Caki2 (cell line): ENCODE measurements around the gene PRAMEF10. TPM values are rescaled to one million over a fixed set of nuclear protein-coding genes. Genes with fewer than 3 reads are reported as not detected.
A peak's percentile ranks its signal among the peaks of the same experiment; 100 is the strongest.
"Not testable (repeated sequence)": the region's sequence is repeated elsewhere in the genome, so short reads cannot be mapped to it uniquely, and the experiment has no call there.

Experiments
- DNase-seq: peaks from one replicate; pipeline ENCODE4 v3.0.0-alpha.2; 2015; ENCODE audit warnings: low read depth
- in situ Hi-C: cut with HindIII; loops from 2 replicates; pipeline ENCODE4 v1.10.0; 2016; ENCODE audit warnings: low sequenced_read_pairs, low pct_unique_long_range_greater_than_20kb, mixed read lengths
- total RNA-seq: library from RNA; depleted of rRNA; stranded (reverse); fragments of >200 nt; shearing (Covaris generic); gene quantifications from 2 replicates; pipeline ENCODE4 v1.2.3, GENCODE V29; 2014; ENCODE audit warnings: low replicate concordance; rRNA removed

Gene PRAMEF10
- not detected in 2 replicates for total RNA-seq

- DNase-seq, in situ Hi-C loops: not testable (repeated sequence)
Observed at GRCh38 chr1:12898170-12898569, at the start of gene PRAMEF10. Gene PRAMEF10, minus strand, starts transcription at chr1:12898270. Its CDS starts 2,423 bp downstream, at chr1:12895847.

GRCh38 chr1:12947480-12947879, 49.4 kb upstream of the PRAMEF10 start, which contains the start of gene PRAMEF6:
Gene PRAMEF6, minus strand, starts transcription at chr1:12947580. Its CDS starts 5,062 bp downstream, at chr1:12942518.
- DNase-seq, in situ Hi-C loops: not testable (repeated sequence)

GRCh38 chr1:12924368-12924767, 26.3 kb upstream of the PRAMEF10 start:
- DNase-seq, in situ Hi-C loops: not testable (repeated sequence)

- DNase-seq, in situ Hi-C loops: not testable (repeated sequence)
Observed at GRCh38 chr1:12921749-12922148, 23.7 kb upstream of the PRAMEF10 start.

GRCh38 chr1:12916310-12916709, 18.2 kb upstream of the PRAMEF10 start, which contains the start of gene PRAMEF7:
Gene PRAMEF7, plus strand, starts transcription at chr1:12916610. Its CDS starts 1,083 bp downstream, at chr1:12917693.
- in situ Hi-C loops, DNase-seq: not testable (repeated sequence)

GRCh38 chr1:12903793-12904572, 5.9 kb upstream of the PRAMEF10 start:
- DNase-seq, in situ Hi-C loops: not testable (repeated sequence)

GRCh38 chr1:12899186-12899585, 1.1 kb upstream of the PRAMEF10 start:
- DNase-seq, in situ Hi-C loops: not testable (repeated sequence)

GRCh38 chr1:12886101-12886500, 12.0 kb downstream of the PRAMEF10 start, which contains the start of gene PRAMEF4:
Gene PRAMEF4, minus strand, starts transcription at chr1:12886201. Its CDS starts 2,807 bp downstream, at chr1:12883394.
- in situ Hi-C loops, DNase-seq: not testable (repeated sequence)

GRCh38 chr1:12878453-12878852, 19.6 kb downstream of the PRAMEF10 start:
- in situ Hi-C loops, DNase-seq: not testable (repeated sequence)

- DNase-seq, in situ Hi-C loops: not testable (repeated sequence)
Observed at GRCh38 chr1:12863131-12863880, 34.8 kb downstream of the PRAMEF10 start.

GRCh38 chr1:12856786-12857185, 41.3 kb downstream of the PRAMEF10 start, which contains the start of gene PRAMEF2:
Gene PRAMEF2, plus strand, starts transcription at chr1:12857086. Its CDS starts 1,924 bp downstream, at chr1:12859010.
- in situ Hi-C loops, DNase-seq: not testable (repeated sequence)

- DNase-seq: peak; percentile 87
- in situ Hi-C loops: no loop called here
Observed at GRCh38 chr1:12851779-12852178, 46.3 kb downstream of the PRAMEF10 start.

GRCh38 chr1:12848620-12849019, 49.5 kb downstream of the PRAMEF10 start, which contains the start of gene HNRNPCL1:
Gene HNRNPCL1, minus strand, starts transcription at chr1:12848720. Its CDS starts 431 bp downstream, at chr1:12848289.
- DNase-seq, in situ Hi-C loops: not testable (repeated sequence)

Other genes starting within 250 kb of the PRAMEF10 start
- gene AADACL3, start 182.2 kb downstream of the PRAMEF10 start, total RNA-seq: not detected in 2 replicates
- gene CFAP107, start 152.1 kb downstream of the PRAMEF10 start, total RNA-seq: not detected in 2 replicates
- gene PRAMEF12, start 124.5 kb downstream of the PRAMEF10 start, total RNA-seq: not detected in 2 replicates
- gene PRAMEF1, start 106.9 kb downstream of the PRAMEF10 start, total RNA-seq: not detected in 2 replicates
- gene PRAMEF11, start 66.9 kb downstream of the PRAMEF10 start, total RNA-seq: not detected in 2 replicates
- gene HNRNPCL1, start 49.5 kb downstream of the PRAMEF10 start, total RNA-seq: not detected in 2 replicates
- not detected in 2 replicates for gene PRAMEF2, start 41.2 kb downstream of the PRAMEF10 start, total RNA-seq
- not detected in 2 replicates for gene PRAMEF4, start 12.1 kb downstream of the PRAMEF10 start, total RNA-seq
- not detected in 2 replicates for gene PRAMEF7, start 18.3 kb upstream of the PRAMEF10 start, total RNA-seq
- not detected in 2 replicates for gene PRAMEF6, start 49.3 kb upstream of the PRAMEF10 start, total RNA-seq
- gene PRAMEF27, start 158.3 kb upstream of the PRAMEF10 start, total RNA-seq: not detected in 2 replicates
- not detected in 2 replicates for gene HNRNPCL3, start 162.5 kb upstream of the PRAMEF10 start, total RNA-seq
- not detected in 2 replicates for gene PRAMEF25, start 172.5 kb upstream of the PRAMEF10 start, total RNA-seq
- not detected in 2 replicates for gene HNRNPCL2, start 218.6 kb upstream of the PRAMEF10 start, total RNA-seq